Loucy (cell line): ENCODE data around the gene VPS13D.

Source experiments
- CTCF ChIP-seq: fragments of 200-600 bp; sonication (generic); conservative IDR thresholded peaks from 2 replicates; pipeline ENCODE4 v1.5.1; 2014; ENCODE audit warnings: mild to moderate bottlenecking, antibody characterized with exemption, low read length
- EZH2phosphoT487 ChIP-seq: fragments of 200-600 bp; IDR thresholded peaks from 2 replicates; pipeline ENCODE4 v1.6.1; 2018; ENCODE audit warnings: antibody characterized with exemption, mild to moderate bottlenecking, moderate library complexity, borderline replicate concordance

GRCh38 chr1:12514590-12514989, 284.8 kb downstream of the VPS13D start:
- TF ChIP-seq CTCF (no peak), EZH2phosphoT487 (no peak)
